GM23338 (cell line): ENCODE results near the gene PHACTR1. TPM values are rescaled to one million over a fixed set of nuclear protein-coding genes. Genes with fewer than 3 reads are reported as not detected.

Experiments
- ATAC-seq: fragments of 200-7000 bp; cut with Tn5 transposase; 3 replicates; pipeline ENCODE4 v1.9.1; 2020
- DNase-seq: peaks from one replicate; pipeline ENCODE4 v3.0.0-alpha.2; 2015; ENCODE audit warnings: low spot score
- H2AFZ ChIP-seq: fragments of 200-600 bp; sonication (generic); 2 replicates; pipeline ENCODE4 v1.8.0; 2016; ENCODE audit warnings: antibody characterized with exemption, mild to moderate bottlenecking, moderate library complexity
- H3F3A ChIP-seq: fragments of 200-600 bp; sonication (generic); replicated peaks from 2 replicates; pipeline ENCODE4 v1.8.0; 2017; ENCODE audit warnings: antibody characterized with exemption, mixed run types, low read depth
- H3K27ac ChIP-seq: fragments of 200-600 bp; sonication (generic); 2 replicates; pipeline ENCODE4 v1.6.1; 2016; ENCODE audit warnings: low read depth
- H3K27me3 ChIP-seq: fragments of 200-600 bp; sonication (generic); 2 replicates; pipeline ENCODE4 v1.8.0; 2016; ENCODE audit warnings: mild to moderate bottlenecking, mixed run types, moderate library complexity; ENCODE audit not compliant: insufficient read depth
- H3K36me3 ChIP-seq: fragments of 200-600 bp; sonication (generic); 2 replicates; pipeline ENCODE4 v1.8.0; 2016; ENCODE audit warnings: mild to moderate bottlenecking; ENCODE audit not compliant: insufficient read depth
- H3K4me1 ChIP-seq: fragments of 200-600 bp; sonication (generic); 2 replicates; pipeline ENCODE4 v1.8.0; 2016; ENCODE audit warnings: mild to moderate bottlenecking, moderate library complexity; ENCODE audit not compliant: insufficient read depth
- H3K4me2 ChIP-seq: fragments of 200-600 bp; sonication (generic); 2 replicates; pipeline ENCODE4 v1.7.1; 2017; ENCODE audit warnings: mixed run types
- H3K4me3 ChIP-seq: fragments of 200-600 bp; sonication (generic); 2 replicates; pipeline ENCODE4 v1.6.1; 2016; ENCODE audit warnings: mixed run types
- H3K79me2 ChIP-seq: fragments of 200-600 bp; sonication (generic); replicated peaks from 2 replicates; pipeline ENCODE4 v1.8.0; 2017; ENCODE audit warnings: mild to moderate bottlenecking; ENCODE audit not compliant: insufficient read depth
- H3K9me2 ChIP-seq: fragments of 200-600 bp; sonication (generic); 2 replicates; pipeline ENCODE4 v1.8.0; 2017; ENCODE audit not compliant: insufficient read depth
- H4K20me1 ChIP-seq: fragments of 200-600 bp; sonication (generic); replicated peaks from 2 replicates; pipeline ENCODE4 v1.8.0; 2017; ENCODE audit warnings: mild to moderate bottlenecking; ENCODE audit not compliant: insufficient read depth
- H3K27ac Mint-ChIP-seq: 2 replicates; pipeline ENCODE4 v1.8.0; 2020; ENCODE audit warnings: inconsistent platforms, mild to moderate bottlenecking, moderate library complexity, mixed read lengths
- H3K27me3 Mint-ChIP-seq: 3 replicates; pipeline ENCODE4 v1.8.0; 2022; ENCODE audit warnings: low read depth, mild to moderate bottlenecking, moderate library complexity, mixed read lengths, inconsistent platforms; ENCODE audit not compliant: insufficient read depth, poor library complexity
- H3K36me3 Mint-ChIP-seq: 3 replicates; pipeline ENCODE4 v1.8.0; 2021; ENCODE audit warnings: low read depth, mild to moderate bottlenecking, inconsistent platforms, moderate library complexity, mixed read lengths
- H3K4me1 Mint-ChIP-seq: 3 replicates; pipeline ENCODE4 v1.8.0; 2020; ENCODE audit warnings: mild to moderate bottlenecking, inconsistent platforms, mixed read lengths
- H3K4me3 Mint-ChIP-seq: 3 replicates; pipeline ENCODE4 v1.8.0; 2021; ENCODE audit warnings: moderate library complexity, mild to moderate bottlenecking, inconsistent platforms, mixed read lengths
- H3K9me3 Mint-ChIP-seq: 3 replicates; pipeline ENCODE4 v1.8.0; 2020; ENCODE audit warnings: moderate library complexity, mild to moderate bottlenecking, inconsistent platforms, mixed read lengths
- CREB1 ChIP-seq: fragments of 250-450 bp; sonication (Bioruptor Pico); IDR thresholded peaks from 2 replicates; pipeline ENCODE4 v1.5.0; 2020; ENCODE audit warnings: low read depth, mild to moderate bottlenecking, moderate library complexity
- CTCF ChIP-seq, 2 experiments: fragments of 200-600 bp in 1 of 2; sonication (generic) in 1 of 2; conservative IDR thresholded peaks; 2 replicates each; pipeline versions ENCODE4 v1.5.1 to v1.6.1; 2016 to 2017; ENCODE audit warnings: antibody characterized with exemption in 2 of 2, low read depth in 2 of 2, mild to moderate bottlenecking in 2 of 2, moderate library complexity in 1 of 2
- EZH2 ChIP-seq: fragments of 200-600 bp; sonication (generic); IDR thresholded peaks from one replicate; pipeline ENCODE4 v1.8.0; 2017; ENCODE audit warnings: antibody characterized with exemption, mild to moderate bottlenecking, low read depth; ENCODE audit not compliant: unreplicated experiment
- EZH2phosphoT487 ChIP-seq: fragments of 200-600 bp; sonication (generic); IDR thresholded peaks from one replicate; pipeline ENCODE4 v1.8.1; 2018; ENCODE audit warnings: antibody characterized with exemption; ENCODE audit not compliant: unreplicated experiment
- STAT1 ChIP-seq: IDR thresholded peaks from one replicate; pipeline ENCODE4 v1.6.1; 2016; ENCODE audit warnings: antibody characterized with exemption; ENCODE audit not compliant: unreplicated experiment
- ZNF331 ChIP-seq: fragments of 250-450 bp; sonication (Bioruptor Pico); IDR thresholded peaks from 2 replicates; pipeline ENCODE4 v1.5.0; 2020; ENCODE audit warnings: low read depth, mild to moderate bottlenecking, moderate library complexity
- polyA plus RNA-seq: library from polyadenylated mRNA; unstranded; fragments of >200 nt; fragmentation: Nextera tagmentation; extraction: Ambion mirVana; gene quantifications from 2 replicates; pipeline ENCODE4 v1.2.1, GENCODE V29; 2016
- total RNA-seq: library from RNA; depleted of rRNA; stranded (reverse); fragments of >200 nt; shearing (Covaris generic); gene quantifications from 2 replicates; pipeline ENCODE4 v1.2.3, GENCODE V29; 2014
- TF ChIP-seq, protein P1 (sequence below): IDR thresholded peaks from 2 replicates; pipeline ENCODE4 v1.6.1; 2016; ENCODE audit warnings: antibody characterized with exemption

PHACTR1 gene
- total and polyA plus RNA-seq, 2 experiments from 2014 or later = 5.9 to 19.3 TPM

DNA sequence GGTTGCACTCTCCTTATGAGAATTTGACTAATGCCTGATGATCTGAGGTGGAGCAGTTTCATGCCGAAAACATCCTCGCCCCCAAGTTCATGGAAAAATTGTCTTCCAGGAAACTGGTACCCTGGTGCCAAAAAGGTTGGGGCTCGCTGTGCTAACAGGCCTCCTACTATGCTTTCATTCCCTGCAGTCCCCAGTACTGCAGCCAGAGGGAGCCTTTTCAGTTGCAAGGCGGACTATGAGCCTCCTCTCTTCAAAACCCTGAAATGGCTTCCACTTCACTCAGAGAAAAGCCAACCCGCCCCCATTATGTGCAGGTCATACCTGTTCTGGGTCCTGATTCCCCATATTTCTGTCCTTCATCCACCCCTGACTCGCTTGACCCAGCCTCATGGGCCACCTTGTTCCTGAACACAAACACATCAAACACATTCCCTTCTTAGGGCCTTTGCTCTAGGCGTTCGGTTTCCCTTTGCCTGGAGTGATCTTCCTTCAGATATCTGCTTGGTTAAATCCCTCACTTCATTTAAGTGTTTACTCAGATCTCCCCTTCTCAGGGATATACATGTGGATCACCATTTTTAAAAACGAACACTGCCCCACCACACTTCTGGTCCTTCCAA lies 173.7 kb downstream of the PHACTR1 start:
- H3K27me3 Mint-ChIP-seq = no peaks in the 10 kb centered on the region
- H3K4me3 Mint-ChIP-seq = no peak overlapping the region
- Histone ChIP-seq H3K79me2 (no peaks in the 10 kb centered on the region), H4K20me1 (no peaks in the 10 kb centered on the region), H3K4me1 (peaks cover 13% of the 10 kb centered on the region), H3K4me3 (no peak overlapping the region), H3K27me3 (no peaks in the 10 kb centered on the region), H3K4me2 (no peak overlapping the region), H3K9me2 (no peaks in the 10 kb centered on the region; the same call in 1 of the 2 replicates), H3F3A (no peaks in the 10 kb centered on the region), H2AFZ (no peak overlapping the region), H3K27ac (no peak overlapping the region), H3K36me3 (peaks cover 6% of the 10 kb centered on the region; the same call in 1 of the 2 replicates)
- TF ChIP-seq CREB1 (CRISPR knock-in tag) (no peak), CTCF (conservative IDR thresholded peaks at IDR 0.05; ENCODE audit: low read depth in 2 of 2) (peak; percentile 70 to 73)
- no peak overlapping the region for H3K27ac Mint-ChIP-seq
- peaks cover 39% of the 10 kb centered on the region for H3K36me3 Mint-ChIP-seq
- DNase-seq (peak; percentile 66), ATAC-seq (no peak)
- peaks cover 17% of the 10 kb centered on the region for H3K4me1 Mint-ChIP-seq
- peaks cover 36% of the 10 kb centered on the region for H3K9me3 Mint-ChIP-seq

- H3K4me1 ChIP-seq = peaks cover 7% of the 10 kb centered on the region
- no peak overlapping the region for H3K27ac ChIP-seq
- no peak overlapping the region for H2AFZ ChIP-seq
- Mint-ChIP-seq H3K9me3 (peaks cover 36% of the 10 kb centered on the region), H3K27me3 (no peaks in the 10 kb centered on the region), H3K4me1 (peaks cover 14% of the 10 kb centered on the region), H3K36me3 (peaks cover 39% of the 10 kb centered on the region), H3K27ac (no peak overlapping the region), H3K4me3 (no peak overlapping the region)
- TF ChIP-seq, protein P1, sequence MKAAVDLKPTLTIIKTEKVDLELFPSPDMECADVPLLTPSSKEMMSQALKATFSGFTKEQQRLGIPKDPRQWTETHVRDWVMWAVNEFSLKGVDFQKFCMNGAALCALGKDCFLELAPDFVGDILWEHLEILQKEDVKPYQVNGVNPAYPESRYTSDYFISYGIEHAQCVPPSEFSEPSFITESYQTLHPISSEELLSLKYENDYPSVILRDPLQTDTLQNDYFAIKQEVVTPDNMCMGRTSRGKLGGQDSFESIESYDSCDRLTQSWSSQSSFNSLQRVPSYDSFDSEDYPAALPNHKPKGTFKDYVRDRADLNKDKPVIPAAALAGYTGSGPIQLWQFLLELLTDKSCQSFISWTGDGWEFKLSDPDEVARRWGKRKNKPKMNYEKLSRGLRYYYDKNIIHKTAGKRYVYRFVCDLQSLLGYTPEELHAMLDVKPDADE = no peak
- TF ChIP-seq EZH2 (no peak), STAT1 (no peak), CREB1 (CRISPR knock-in tag) (no peak), ZNF331 (CRISPR knock-in tag) (no peak), EZH2phosphoT487 (no peak)
- no peak overlapping the region for H3K4me2 ChIP-seq
- H3K36me3 ChIP-seq = peaks cover 6% of the 10 kb centered on the region; the same call in 1 of the 2 replicates
- no peak overlapping the region for H3K4me3 ChIP-seq
- ATAC-seq = no peak
- no peaks in the 10 kb centered on the region for H3K27me3 ChIP-seq
- no peaks in the 10 kb centered on the region for H4K20me1 ChIP-seq
- no peaks in the 10 kb centered on the region; the same call in 1 of the 2 replicates for H3K9me2 ChIP-seq
- no peak for DNase-seq
- H3K79me2 ChIP-seq = no peaks in the 10 kb centered on the region
- H3F3A ChIP-seq = no peaks in the 10 kb centered on the region
Observed at GRCh38 chr6:12891595-12891994, 175.0 kb downstream of the PHACTR1 start.
